Measurements from ENCODE around the gene ZNF592.

- TF ChIP-seq POLR2A (IDR thresholded peaks at IDR 0.05) (no peak), CTCF (IDR thresholded peaks at IDR 0.05 in 8 of 11, conservative IDR thresholded peaks at IDR 0.05 in 3 of 11) (no peak), POLR2AphosphoS5 (IDR thresholded peaks at IDR 0.05) (no peak)
Measured at GRCh38 chr15:84737005-84737404, 11.4 kb upstream of the ZNF592 start.

Data from spleen (tissue), 7 donors.